ENCODE data around the gene FLT3.
"Not testable (repeated sequence)": the region's sequence is repeated elsewhere in the genome, so short reads cannot be mapped to it uniquely, and the experiment has no call there.

The FLT3 gene

GRCh38 chr13:28093881-28094280 lies 6.5 kb downstream of the FLT3 start:
- no peak for TF ChIP-seq CTCF (IDR thresholded peaks at IDR 0.05; ENCODE audit: low read depth, low read length)
- Histone ChIP-seq H3K36me3 (no peaks in the 10 kb centered on the region), H3K4me3 (ENCODE audit: low read depth, low read length) (no peak overlapping the region), H3K4me1 (no peaks in the 10 kb centered on the region), H3K27me3 (peaks cover 56% of the 10 kb centered on the region), H3K9me3 (no peaks in the 10 kb centered on the region; the same call in none of the 2 replicates)
- no peak for DNase-seq

- Histone ChIP-seq H3K4me1 (no peaks in the 10 kb centered on the region), H3K4me3 (ENCODE audit: low read depth, low read length) (no peak overlapping the region), H3K9me3 (no peaks in the 10 kb centered on the region; the same call in 1 of the 2 replicates), H3K36me3 (no peaks in the 10 kb centered on the region), H3K27me3 (peaks cover 48% of the 10 kb centered on the region)
- no peak for DNase-seq
- no peak for TF ChIP-seq CTCF (IDR thresholded peaks at IDR 0.05; ENCODE audit: low read depth, low read length)
Observed at GRCh38 chr13:28092431-28092830, 7.9 kb downstream of the FLT3 start.

GRCh38 chr13:28089065-28089464 lies 11.3 kb downstream of the FLT3 start:
- DNase-seq = no peak
- no peak for TF ChIP-seq CTCF (IDR thresholded peaks at IDR 0.05; ENCODE audit: low read depth, low read length)

GRCh38 chr13:28077820-28078219 lies 22.6 kb downstream of the FLT3 start:
- not testable (repeated sequence) for H3K36me3 ChIP-seq; H3K4me3 ChIP-seq (ENCODE audit: low read depth, low read length); DNase-seq; H3K4me1 ChIP-seq; H3K9me3 ChIP-seq; H3K27me3 ChIP-seq

More at GRCh38 chr13:28089065-28089464, 11.3 kb downstream of the FLT3 start:
- H3K36me3 ChIP-seq = no peaks in the 10 kb centered on the region
- H3K4me1 ChIP-seq = no peaks in the 10 kb centered on the region
- H3K9me3 ChIP-seq = no peaks in the 10 kb centered on the region; the same call in 1 of the 2 replicates
- peaks cover 19% of the 10 kb centered on the region for H3K27me3 ChIP-seq
- H3K4me3 ChIP-seq (ENCODE audit: low read depth, low read length) = no peak overlapping the region

GRCh38 chr13:28077231-28077630 lies 23.1 kb downstream of the FLT3 start:
- no peak for TF ChIP-seq CTCF (IDR thresholded peaks at IDR 0.05; ENCODE audit: low read depth, low read length)
- Histone ChIP-seq H3K4me3 (ENCODE audit: low read depth, low read length) (no peak overlapping the region), H3K4me1 (no peaks in the 10 kb centered on the region), H3K27me3 (peaks cover 4% of the 10 kb centered on the region; the same call in 1 of the 2 replicates), H3K36me3 (no peaks in the 10 kb centered on the region), H3K9me3 (no peaks in the 10 kb centered on the region)
- DNase-seq = no peak

GRCh38 chr13:28071424-28071823 lies 29.0 kb downstream of the FLT3 start:
- DNase-seq = no peak
- peaks cover 25% of the 10 kb centered on the region for H3K27me3 ChIP-seq
- no peaks in the 10 kb centered on the region for H3K4me1 ChIP-seq
- no peak for TF ChIP-seq CTCF (IDR thresholded peaks at IDR 0.05; ENCODE audit: low read depth, low read length)
- H3K9me3 ChIP-seq = no peaks in the 10 kb centered on the region
- H3K4me3 ChIP-seq (ENCODE audit: low read depth, low read length) = no peak overlapping the region
- H3K36me3 ChIP-seq = no peaks in the 10 kb centered on the region

GRCh38 chr13:28067491-28067890 lies 32.9 kb downstream of the FLT3 start:
- no peaks in the 10 kb centered on the region for H3K4me1 ChIP-seq

More at GRCh38 chr13:28067491-28067890, 32.9 kb downstream of the FLT3 start:
- Histone ChIP-seq H3K9me3 (no peaks in the 10 kb centered on the region), H3K4me3 (ENCODE audit: low read depth, low read length) (no peak overlapping the region), H3K36me3 (no peaks in the 10 kb centered on the region), H3K27me3 (peaks cover 21% of the 10 kb centered on the region)
- TF ChIP-seq CTCF (IDR thresholded peaks at IDR 0.05; ENCODE audit: low read depth, low read length) = no peak
- no peak for DNase-seq
